GM23338 (cell line): ENCODE results near the gene GJC1. TPM values are rescaled to one million over a fixed set of nuclear protein-coding genes. Genes with fewer than 3 reads are reported as not detected.

Experiments
- ATAC-seq: fragments of 200-7000 bp; cut with Tn5 transposase; 3 replicates; pipeline ENCODE4 v1.9.1; 2020
- DNase-seq: peaks from one replicate; pipeline ENCODE4 v3.0.0-alpha.2; 2015; ENCODE audit warnings: low spot score
- H2AFZ ChIP-seq: fragments of 200-600 bp; sonication (generic); 2 replicates; pipeline ENCODE4 v1.8.0; 2016; ENCODE audit warnings: antibody characterized with exemption, mild to moderate bottlenecking, moderate library complexity
- H3F3A ChIP-seq: fragments of 200-600 bp; sonication (generic); replicated peaks from 2 replicates; pipeline ENCODE4 v1.8.0; 2017; ENCODE audit warnings: antibody characterized with exemption, mixed run types, low read depth
- H3K27ac ChIP-seq: fragments of 200-600 bp; sonication (generic); 2 replicates; pipeline ENCODE4 v1.6.1; 2016; ENCODE audit warnings: low read depth
- H3K27me3 ChIP-seq: fragments of 200-600 bp; sonication (generic); 2 replicates; pipeline ENCODE4 v1.8.0; 2016; ENCODE audit warnings: mild to moderate bottlenecking, mixed run types, moderate library complexity; ENCODE audit not compliant: insufficient read depth
- H3K36me3 ChIP-seq: fragments of 200-600 bp; sonication (generic); 2 replicates; pipeline ENCODE4 v1.8.0; 2016; ENCODE audit warnings: mild to moderate bottlenecking; ENCODE audit not compliant: insufficient read depth
- H3K4me1 ChIP-seq: fragments of 200-600 bp; sonication (generic); 2 replicates; pipeline ENCODE4 v1.8.0; 2016; ENCODE audit warnings: mild to moderate bottlenecking, moderate library complexity; ENCODE audit not compliant: insufficient read depth
- H3K4me2 ChIP-seq: fragments of 200-600 bp; sonication (generic); 2 replicates; pipeline ENCODE4 v1.7.1; 2017; ENCODE audit warnings: mixed run types
- H3K4me3 ChIP-seq: fragments of 200-600 bp; sonication (generic); 2 replicates; pipeline ENCODE4 v1.6.1; 2016; ENCODE audit warnings: mixed run types
- H3K79me2 ChIP-seq: fragments of 200-600 bp; sonication (generic); replicated peaks from 2 replicates; pipeline ENCODE4 v1.8.0; 2017; ENCODE audit warnings: mild to moderate bottlenecking; ENCODE audit not compliant: insufficient read depth
- H3K9me2 ChIP-seq: fragments of 200-600 bp; sonication (generic); 2 replicates; pipeline ENCODE4 v1.8.0; 2017; ENCODE audit not compliant: insufficient read depth
- H4K20me1 ChIP-seq: fragments of 200-600 bp; sonication (generic); replicated peaks from 2 replicates; pipeline ENCODE4 v1.8.0; 2017; ENCODE audit warnings: mild to moderate bottlenecking; ENCODE audit not compliant: insufficient read depth
- H3K27ac Mint-ChIP-seq: 2 replicates; pipeline ENCODE4 v1.8.0; 2020; ENCODE audit warnings: inconsistent platforms, mild to moderate bottlenecking, moderate library complexity, mixed read lengths
- H3K27me3 Mint-ChIP-seq: 3 replicates; pipeline ENCODE4 v1.8.0; 2022; ENCODE audit warnings: low read depth, mild to moderate bottlenecking, moderate library complexity, mixed read lengths, inconsistent platforms; ENCODE audit not compliant: insufficient read depth, poor library complexity
- H3K36me3 Mint-ChIP-seq: 3 replicates; pipeline ENCODE4 v1.8.0; 2021; ENCODE audit warnings: low read depth, mild to moderate bottlenecking, inconsistent platforms, moderate library complexity, mixed read lengths
- H3K4me1 Mint-ChIP-seq: 3 replicates; pipeline ENCODE4 v1.8.0; 2020; ENCODE audit warnings: mild to moderate bottlenecking, inconsistent platforms, mixed read lengths
- H3K4me3 Mint-ChIP-seq: 3 replicates; pipeline ENCODE4 v1.8.0; 2021; ENCODE audit warnings: moderate library complexity, mild to moderate bottlenecking, inconsistent platforms, mixed read lengths
- H3K9me3 Mint-ChIP-seq: 3 replicates; pipeline ENCODE4 v1.8.0; 2020; ENCODE audit warnings: moderate library complexity, mild to moderate bottlenecking, inconsistent platforms, mixed read lengths
- CREB1 ChIP-seq: fragments of 250-450 bp; sonication (Bioruptor Pico); IDR thresholded peaks from 2 replicates; pipeline ENCODE4 v1.5.0; 2020; ENCODE audit warnings: low read depth, mild to moderate bottlenecking, moderate library complexity
- CTCF ChIP-seq, 2 experiments: fragments of 200-600 bp in 1 of 2; sonication (generic) in 1 of 2; conservative IDR thresholded peaks; 2 replicates each; pipeline versions ENCODE4 v1.5.1 to v1.6.1; 2016 to 2017; ENCODE audit warnings: antibody characterized with exemption in 2 of 2, low read depth in 2 of 2, mild to moderate bottlenecking in 2 of 2, moderate library complexity in 1 of 2
- ETS1 ChIP-seq: IDR thresholded peaks from 2 replicates; pipeline ENCODE4 v1.6.1; 2016; ENCODE audit warnings: antibody characterized with exemption
- EZH2 ChIP-seq: fragments of 200-600 bp; sonication (generic); IDR thresholded peaks from one replicate; pipeline ENCODE4 v1.8.0; 2017; ENCODE audit warnings: antibody characterized with exemption, mild to moderate bottlenecking, low read depth; ENCODE audit not compliant: unreplicated experiment
- EZH2phosphoT487 ChIP-seq: fragments of 200-600 bp; sonication (generic); IDR thresholded peaks from one replicate; pipeline ENCODE4 v1.8.1; 2018; ENCODE audit warnings: antibody characterized with exemption; ENCODE audit not compliant: unreplicated experiment
- JUNB ChIP-seq: IDR thresholded peaks from one replicate; pipeline ENCODE4 v1.6.1; 2016; ENCODE audit warnings: antibody characterized with exemption; ENCODE audit not compliant: unreplicated experiment
- NANOG ChIP-seq: IDR thresholded peaks from 2 replicates; pipeline ENCODE4 v1.6.1; 2016; ENCODE audit warnings: antibody characterized with exemption, borderline replicate concordance
- POLR2AphosphoS5 ChIP-seq: IDR thresholded peaks from 2 replicates; pipeline ENCODE4 v1.6.1; 2016; ENCODE audit warnings: antibody characterized with exemption, low read depth
- REST ChIP-seq: IDR thresholded peaks from one replicate; pipeline ENCODE4 v1.6.1; 2018; ENCODE audit warnings: antibody characterized with exemption; ENCODE audit not compliant: unreplicated experiment
- STAT1 ChIP-seq: IDR thresholded peaks from one replicate; pipeline ENCODE4 v1.6.1; 2016; ENCODE audit warnings: antibody characterized with exemption; ENCODE audit not compliant: unreplicated experiment
- ZNF114 ChIP-seq: fragments of 250-450 bp; sonication (Bioruptor Pico); IDR thresholded peaks from 2 replicates; pipeline ENCODE4 v1.5.0; 2020; ENCODE audit warnings: mild to moderate bottlenecking, moderate library complexity
- ZNF331 ChIP-seq: fragments of 250-450 bp; sonication (Bioruptor Pico); IDR thresholded peaks from 2 replicates; pipeline ENCODE4 v1.5.0; 2020; ENCODE audit warnings: low read depth, mild to moderate bottlenecking, moderate library complexity
- ZNF462 ChIP-seq: fragments of 250-450 bp; sonication (Bioruptor Pico); IDR thresholded peaks from 2 replicates; pipeline ENCODE4 v1.5.0; 2020; ENCODE audit warnings: mild to moderate bottlenecking, moderate library complexity
- polyA plus RNA-seq: library from polyadenylated mRNA; unstranded; fragments of >200 nt; fragmentation: Nextera tagmentation; extraction: Ambion mirVana; gene quantifications from 2 replicates; pipeline ENCODE4 v1.2.1, GENCODE V29; 2016
- total RNA-seq: library from RNA; depleted of rRNA; stranded (reverse); fragments of >200 nt; shearing (Covaris generic); gene quantifications from 2 replicates; pipeline ENCODE4 v1.2.3, GENCODE V29; 2014

Gene GJC1
- total and polyA plus RNA-seq, 2 experiments from 2014 or later, result 34.7 to 99.2 TPM

- H3K36me3 Mint-ChIP-seq, result peaks cover 70% of the 10 kb centered on the region
Observed at GRCh38 chr17:44863061-44863918, 33.2 kb upstream of the GJC1 start.

More at GRCh38 chr17:44863061-44863918, 33.2 kb upstream of the GJC1 start:
- no peaks in the 10 kb centered on the region for H3K27me3 ChIP-seq
- TF ChIP-seq EZH2, result no peak
- TF ChIP-seq EZH2phosphoT487, result no peak
- no peak for TF ChIP-seq NANOG
- TF ChIP-seq ETS1, result no peak
- no peak for TF ChIP-seq STAT1
- no peak for TF ChIP-seq JUNB
- TF ChIP-seq ZNF331, result no peak
- no peak for TF ChIP-seq ZNF462 (CRISPR knock-in tag)
- TF ChIP-seq CTCF (conservative IDR thresholded peaks at IDR 0.05; ENCODE audit: low read depth in 2 of 2), result no peak
- no peak for TF ChIP-seq POLR2AphosphoS5
- TF ChIP-seq REST, result no peak
- no peak for TF ChIP-seq CREB1 (CRISPR knock-in tag)
- no peak for TF ChIP-seq ZNF114 (CRISPR knock-in tag)
- no peak for DNase-seq
- H3K4me1 ChIP-seq, result no peaks in the 10 kb centered on the region
- H3K9me2 ChIP-seq, result no peaks in the 10 kb centered on the region
- Mint-ChIP-seq H3K27me3 (peaks cover 2% of the 10 kb centered on the region), H3K9me3 (no peaks in the 10 kb centered on the region), H3K27ac (no peak overlapping the region; the same call in 1 of the 2 replicates), H3K4me3 (no peak overlapping the region), H3K4me1 (no peaks in the 10 kb centered on the region)
- H3K27ac ChIP-seq, result no peak overlapping the region
- no peak overlapping the region for H3K4me2 ChIP-seq
- peaks cover 13% of the 10 kb centered on the region for H4K20me1 ChIP-seq
- H3F3A ChIP-seq, result peaks cover 22% of the 10 kb centered on the region
- ATAC-seq, result no peak
- peaks cover 34% of the 10 kb centered on the region for H3K36me3 ChIP-seq
- H2AFZ ChIP-seq, result no peak overlapping the region
- H3K4me3 ChIP-seq, result no peak overlapping the region
- no peaks in the 10 kb centered on the region for H3K79me2 ChIP-seq
